HepG2 (cell line): ENCODE measurements around the gene KLF3. TPM values are rescaled to one million over a fixed set of nuclear protein-coding genes. Genes with fewer than 3 reads are reported as not detected.

Experiments used
- ATAC-seq: fragments of 200-7000 bp; cut with Tn5 transposase; 3 replicates; pipeline ENCODE4 v1.9.1; 2020; ENCODE audit warnings: mild to moderate bottlenecking, moderate library complexity
- BruUV-seq: library from RNA; stranded (reverse); fragments of 400-500 nt; replicated peaks from 2 replicates; lab custom pipeline; 2021; lab: Mats Ljungman, UMichigan
- CTCF ChIA-PET: fragments of 300-600 bp; formaldehyde crosslinking; extraction: SDS; loops from one replicate; lab custom pipeline; 2021; ENCODE audit warnings: low total read pairs, inconsistent platforms, low intra/inter-chr PET ratio; lab: Yijun Ruan, JAX
- POLR2A ChIA-PET: fragments of 350-600 bp; sonication (Branson Sonifier 250); formaldehyde crosslinking; loops from one replicate; lab custom pipeline; 2020; ENCODE audit warnings: antibody characterized with exemption, inconsistent platforms; lab: Yijun Ruan, JAX
- DNase-seq: peaks from one replicate; pipeline ENCODE4 v3.0.0-alpha.2; 2015; ENCODE audit warnings: low spot score
- FAIRE-seq: peaks from 3 replicates; lab custom pipeline; 2011; peaks lifted over from hg19 to GRCh38; lab: Jason Lieb, UNC
- H2AFZ ChIP-seq: one replicate; pipeline ENCODE4 v1.6.1; 2011; ENCODE audit warnings: low read length, inconsistent platforms
- H3K27ac ChIP-seq: fragments of 300-600 bp; 3 replicates; pipeline ENCODE4 v1.8.0; 2011; ENCODE audit warnings: mixed run types, mild to moderate bottlenecking, mixed read lengths, low read length, inconsistent platforms; ENCODE audit not compliant: insufficient read depth; ENCODE audit errors: extremely low read length
- H3K27me3 ChIP-seq, 2 experiments: fragments of 200-600 bp in 1 of 2; 2 replicates in 1 of 2; 3 replicates in 1 of 2; pipeline versions ENCODE4 v1.6.0 to v1.8.0; 2011; ENCODE audit warnings: low read length in 2 of 2, mild to moderate bottlenecking in 2 of 2, moderate library complexity in 2 of 2, inconsistent platforms in 1 of 2; ENCODE audit not compliant: insufficient read depth in 2 of 2, control insufficient read depth in 1 of 2
- H3K36me3 ChIP-seq, 2 experiments: fragments of 200-600 bp in 1 of 2; replicated peaks in 1 of 2; 2 replicates in 1 of 2; 3 replicates in 1 of 2; pipeline versions ENCODE4 v1.5.1 to v1.8.0; 2011; ENCODE audit warnings: low read length in 2 of 2, inconsistent platforms in 1 of 2; ENCODE audit not compliant: insufficient read depth in 2 of 2, control insufficient read depth in 1 of 2
- H3K4me1 ChIP-seq: 2 replicates; pipeline ENCODE4 v1.5.1; 2012; ENCODE audit warnings: low read length, inconsistent platforms; ENCODE audit not compliant: insufficient read depth
- H3K4me2 ChIP-seq: 2 replicates; pipeline ENCODE4 v1.6.0; 2011; ENCODE audit warnings: low read depth, low read length, inconsistent platforms
- H3K4me3 ChIP-seq, 3 experiments: fragments of 200-600 bp in 1 of 3; sonication (generic), shearing (Covaris generic) in 1 of 3; replicated peaks in 1 of 3; 2 replicates each; pipeline ENCODE4 v1.5.1; 2011 to 2016; ENCODE audit warnings: low read length in 3 of 3, inconsistent platforms in 2 of 3, low read depth in 2 of 3, mild to moderate bottlenecking in 2 of 3, control low read depth in 1 of 3, mixed read lengths in 1 of 3; ENCODE audit not compliant: insufficient read depth in 1 of 3
- H3K79me2 ChIP-seq: one replicate; pipeline ENCODE4 v1.6.1; 2011; ENCODE audit warnings: low read length, inconsistent platforms; ENCODE audit not compliant: insufficient read depth
- H3K9ac ChIP-seq: 2 replicates; pipeline ENCODE4 v1.6.0; 2011; ENCODE audit warnings: mild to moderate bottlenecking, low read depth, low read length, inconsistent platforms; ENCODE audit not compliant: insufficient read depth
- H3K9me3 ChIP-seq: 2 replicates; pipeline ENCODE4 v1.5.1; 2012; ENCODE audit warnings: mild to moderate bottlenecking, low read length
- H4K20me1 ChIP-seq: 2 replicates; pipeline ENCODE4 v1.6.0; 2011; ENCODE audit warnings: inconsistent platforms, mild to moderate bottlenecking, low read length, moderate library complexity; ENCODE audit not compliant: insufficient read depth
- ARNTL ChIP-seq: sonication (generic); formaldehyde crosslinking; IDR thresholded peaks from 2 replicates; pipeline ENCODE4 v1.4.0; 2020; ENCODE audit warnings: mild to moderate bottlenecking, missing genetic modification reagents
- HDAC1 ChIP-seq: sonication (generic); formaldehyde crosslinking; IDR thresholded peaks from 2 replicates; pipeline ENCODE4 v1.5.1; 2020; ENCODE audit warnings: mild to moderate bottlenecking, missing genetic modification reagents
- HMG20A ChIP-seq: IDR thresholded peaks from 2 replicates; pipeline ENCODE4 v1.6.1; 2016; ENCODE audit warnings: borderline replicate concordance
- KDM4B ChIP-seq: sonication (generic); formaldehyde crosslinking; IDR thresholded peaks from 2 replicates; pipeline ENCODE4 v1.4.0; 2020; ENCODE audit warnings: missing genetic modification reagents
- KDM6A ChIP-seq: IDR thresholded peaks from 2 replicates; pipeline ENCODE4 v1.6.1; 2016; ENCODE audit warnings: low read depth
- MXD4 ChIP-seq: IDR thresholded peaks from 2 replicates; pipeline ENCODE4 v1.6.1; 2016; ENCODE audit warnings: mild to moderate bottlenecking, missing biosample characterization, missing genetic modification reagents
- NFIC ChIP-seq: IDR thresholded peaks from 2 replicates; pipeline ENCODE4 v1.6.1; 2012; ENCODE audit warnings: mild to moderate bottlenecking, low read length, inconsistent platforms
- RARA ChIP-seq: IDR thresholded peaks from 2 replicates; pipeline ENCODE4 v1.6.1; 2016; ENCODE audit warnings: missing genetic modification reagents, missing compliant biosample characterization
- WGBS: methylation state at CpG from one replicate; pipeline ENCODE4 v1.1.6; 2017; ENCODE audit warnings: low lambda C conversion rate; 5-methylcytosine and 5-hydroxymethylcytosine counted together
- in situ Hi-C: cut with HindIII; loops from 2 replicates; pipeline ENCODE4 v1.10.0; 2017; ENCODE audit warnings: low pct_unique_long_range_greater_than_20kb; ENCODE audit not compliant: extremely low pct_ligation_motif_present
- intact Hi-C: fragments of 100-400 bp; cut with micrococcal nuclease; formaldehyde crosslinking; loops from one replicate; pipeline ENCODE4 v1.10.0; 2022; ENCODE audit not compliant: unreplicated experiment
- polyA plus RNA-seq, 8 experiments: library from polyadenylated mRNA; depleted of rRNA in 3 of 8; stranded (reverse) in 7 of 8; unstranded in 1 of 8; fragments of >200 nt; fragmentation: Illumina TruSeq in 4 of 8; extraction: Trizol in 4 of 8; gene quantifications; 2 replicates each; pipeline versions ENCODE4 v1.2.1 to v1.2.3, GENCODE V29; 2011 to 2016; ENCODE audit warnings: low read depth in 4 of 8, missing spikeins in 1 of 8, mixed read lengths in 1 of 8; ENCODE audit not compliant: insufficient read depth in 1 of 8
- total RNA-seq, 5 experiments: library from RNA; depleted of rRNA; stranded (reverse); fragments of >200 nt; fragmentation: Illumina TruSeq; extraction: Trizol; gene quantifications; 2 replicates each; pipeline ENCODE4 v1.2.3, GENCODE V29; 2016; ENCODE audit warnings: low read depth in 1 of 5
- TF ChIP-seq, protein P1 (sequence below): sonication (generic); formaldehyde crosslinking; conservative IDR thresholded peaks from 2 replicates; pipeline ENCODE4 v1.4.0; 2020; ENCODE audit warnings: mild to moderate bottlenecking, missing genetic modification reagents, moderate library complexity
- TF ChIP-seq, protein P2 (sequence below): sonication (generic); formaldehyde crosslinking; IDR thresholded peaks from 2 replicates; pipeline ENCODE4 v1.5.0; 2020; ENCODE audit warnings: missing genetic modification reagents, mild to moderate bottlenecking, borderline replicate concordance

KLF3 gene
- total and polyA plus RNA-seq, 2 of the 13 experiments (the other 11 are each of a cell fraction or from before 2014, with no cell fraction given): 29.1 to 37.8 TPM

DNA sequence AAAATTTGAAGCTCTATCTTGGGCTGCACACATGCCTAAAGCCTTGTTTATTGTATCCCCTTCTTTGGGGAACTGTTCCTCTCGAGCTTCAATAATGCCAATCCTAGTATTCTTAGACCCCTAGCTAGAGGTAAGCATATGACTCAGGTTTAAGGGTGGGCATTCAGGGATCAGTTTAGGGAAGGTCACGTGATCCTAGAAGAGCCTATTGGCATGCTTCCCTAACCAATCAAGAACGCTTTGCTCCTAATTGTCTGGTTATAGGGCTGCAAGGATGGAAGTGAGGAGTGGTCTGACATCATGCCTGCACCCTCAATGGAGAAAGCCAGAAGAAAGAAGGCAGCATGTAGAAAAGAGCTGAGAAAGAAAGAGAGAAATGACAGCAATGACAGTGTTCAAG is 71.9 kb downstream of the KLF3 start:
- Histone ChIP-seq H4K20me1 (no peaks in the 10 kb centered on the region), H3K9me3 (peaks cover 13% of the 10 kb centered on the region), H3K4me2 (no peak overlapping the region), H3K27ac (no peak overlapping the region), H3K27me3 (no peaks in the 10 kb centered on the region), H3K4me3 (no peak overlapping the region), H3K36me3 (no peaks in the 10 kb centered on the region), H2AFZ (no peak overlapping the region), H3K9ac (no peak overlapping the region), H3K79me2 (no peaks in the 10 kb centered on the region), H3K4me1 (peaks cover 17% of the 10 kb centered on the region)
- no TSS peak for BruUV-seq
- ChIA-PET CTCF (no interaction called here), POLR2A (no interaction called here)
- intact Hi-C loops: loop anchor here (10.0 kb wide), 1 partner anchor 931 kb away; no protein-coding TSS in a partner anchor
- in situ Hi-C loops: no loop called here
- no peak for TF ChIP-seq MXD4 (CRISPR knock-in tag)
- TF ChIP-seq HDAC1 (CRISPR knock-in tag): no peak
- no peak for TF ChIP-seq ARNTL (CRISPR knock-in tag)
- no peak for TF ChIP-seq KDM6A (CRISPR knock-in tag)
- TF ChIP-seq, protein P1, sequence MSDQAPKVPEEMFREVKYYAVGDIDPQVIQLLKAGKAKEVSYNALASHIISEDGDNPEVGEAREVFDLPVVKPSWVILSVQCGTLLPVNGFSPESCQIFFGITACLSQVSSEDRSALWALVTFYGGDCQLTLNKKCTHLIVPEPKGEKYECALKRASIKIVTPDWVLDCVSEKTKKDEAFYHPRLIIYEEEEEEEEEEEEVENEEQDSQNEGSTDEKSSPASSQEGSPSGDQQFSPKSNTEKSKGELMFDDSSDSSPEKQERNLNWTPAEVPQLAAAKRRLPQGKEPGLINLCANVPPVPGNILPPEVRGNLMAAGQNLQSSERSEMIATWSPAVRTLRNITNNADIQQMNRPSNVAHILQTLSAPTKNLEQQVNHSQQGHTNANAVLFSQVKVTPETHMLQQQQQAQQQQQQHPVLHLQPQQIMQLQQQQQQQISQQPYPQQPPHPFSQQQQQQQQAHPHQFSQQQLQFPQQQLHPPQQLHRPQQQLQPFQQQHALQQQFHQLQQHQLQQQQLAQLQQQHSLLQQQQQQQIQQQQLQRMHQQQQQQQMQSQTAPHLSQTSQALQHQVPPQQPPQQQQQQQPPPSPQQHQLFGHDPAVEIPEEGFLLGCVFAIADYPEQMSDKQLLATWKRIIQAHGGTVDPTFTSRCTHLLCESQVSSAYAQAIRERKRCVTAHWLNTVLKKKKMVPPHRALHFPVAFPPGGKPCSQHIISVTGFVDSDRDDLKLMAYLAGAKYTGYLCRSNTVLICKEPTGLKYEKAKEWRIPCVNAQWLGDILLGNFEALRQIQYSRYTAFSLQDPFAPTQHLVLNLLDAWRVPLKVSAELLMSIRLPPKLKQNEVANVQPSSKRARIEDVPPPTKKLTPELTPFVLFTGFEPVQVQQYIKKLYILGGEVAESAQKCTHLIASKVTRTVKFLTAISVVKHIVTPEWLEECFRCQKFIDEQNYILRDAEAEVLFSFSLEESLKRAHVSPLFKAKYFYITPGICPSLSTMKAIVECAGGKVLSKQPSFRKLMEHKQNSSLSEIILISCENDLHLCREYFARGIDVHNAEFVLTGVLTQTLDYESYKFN: no peak
- no peak for TF ChIP-seq HMG20A (CRISPR knock-in tag)
- no peak for TF ChIP-seq NFIC
- TF ChIP-seq RARA: no peak
- TF ChIP-seq, protein P2, sequence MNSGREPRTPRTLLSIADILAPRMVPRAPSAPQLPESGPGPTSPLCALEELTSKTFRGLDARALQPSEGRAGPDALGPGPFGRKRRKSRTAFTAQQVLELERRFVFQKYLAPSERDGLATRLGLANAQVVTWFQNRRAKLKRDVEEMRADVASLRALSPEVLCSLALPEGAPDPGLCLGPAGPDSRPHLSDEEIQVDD (CRISPR knock-in tag): no peak
- TF ChIP-seq KDM4B (CRISPR knock-in tag): no peak
- FAIRE-seq (no peak), DNase-seq (no peak), ATAC-seq (no peak)
- 79% methylated on average over 2 of the region's 3 CpGs for WGBS
